Endodermal cell (in vitro differentiated cells): Measurements from ENCODE around the gene FLT3LG. TPM values are rescaled to one million over a fixed set of nuclear protein-coding genes. Genes with fewer than 3 reads are reported as not detected.
A peak's percentile ranks its signal among the peaks of the same experiment; 100 is the strongest.

Experiments used
- DNase-seq: peaks from one replicate; pipeline ENCODE4 v3.0.0-alpha.2; 2017
- H3K27ac ChIP-seq: 2 replicates; pipeline ENCODE4 v1.5.1; 2013; ENCODE audit warnings: mild to moderate bottlenecking, low read depth, low read length, moderate library complexity
- H3K27me3 ChIP-seq: 2 replicates; pipeline ENCODE4 v1.6.1; 2013; ENCODE audit warnings: mild to moderate bottlenecking, low read length, moderate library complexity; ENCODE audit not compliant: insufficient read depth, control insufficient read depth, poor library complexity, severe bottlenecking
- H3K36me3 ChIP-seq: 2 replicates; pipeline ENCODE4 v1.7.0; 2013; ENCODE audit warnings: mild to moderate bottlenecking, low read length, moderate library complexity; ENCODE audit not compliant: control insufficient read depth, insufficient read depth
- H3K4me1 ChIP-seq: one replicate; pipeline ENCODE4 v1.7.0; 2013; ENCODE audit warnings: low read length; ENCODE audit not compliant: control insufficient read depth, insufficient read depth
- H3K4me3 ChIP-seq: 2 replicates; pipeline ENCODE4 v1.5.1; 2013; ENCODE audit warnings: mild to moderate bottlenecking, low read length, moderate library complexity
- H3K9ac ChIP-seq: 2 replicates; pipeline ENCODE4 v1.6.1; 2013; ENCODE audit warnings: mild to moderate bottlenecking, low read length, moderate library complexity; ENCODE audit not compliant: poor library complexity, severe bottlenecking; ENCODE audit errors: extremely low read depth
- H3K9me3 ChIP-seq: 2 replicates; pipeline ENCODE4 v1.6.1; 2013; ENCODE audit warnings: mild to moderate bottlenecking, low read length, moderate library complexity; ENCODE audit not compliant: control insufficient read depth
- H3K27ac Mint-ChIP-seq: 2 replicates; pipeline ENCODE4 v1.8.0; 2020; ENCODE audit warnings: mixed read lengths
- H3K27me3 Mint-ChIP-seq: 2 replicates; pipeline ENCODE4 v1.8.0; 2021; ENCODE audit warnings: mild to moderate bottlenecking, mixed read lengths; ENCODE audit not compliant: insufficient read depth
- H3K36me3 Mint-ChIP-seq: 2 replicates; pipeline ENCODE4 v1.8.0; 2020; ENCODE audit warnings: low read depth, mixed read lengths
- H3K4me1 Mint-ChIP-seq: 2 replicates; pipeline ENCODE4 v1.8.0; 2020; ENCODE audit warnings: mixed read lengths
- H3K4me3 Mint-ChIP-seq: 2 replicates; pipeline ENCODE4 v1.8.0; 2020; ENCODE audit warnings: mild to moderate bottlenecking, moderate library complexity, mixed read lengths
- H3K9me3 Mint-ChIP-seq: 2 replicates; pipeline ENCODE4 v1.8.0; 2020; ENCODE audit warnings: mild to moderate bottlenecking, mixed read lengths
- CTCF ChIP-seq: fragments of 200-600 bp; sonication (generic); conservative IDR thresholded peaks from 2 replicates; pipeline ENCODE4 v1.5.0; 2021; ENCODE audit warnings: antibody characterized with exemption, mild to moderate bottlenecking
- WGBS, 2 experiments: methylation state at CpG; one replicate each; pipeline versions ENCODE4 v1.1.5 to v1.1.7; 2013; ENCODE audit warnings: missing lambda C conversion rate in 2 of 2, mixed read lengths in 1 of 2; ENCODE audit not compliant: insufficient coverage in 1 of 2, insufficient read length in 1 of 2; 5-methylcytosine and 5-hydroxymethylcytosine counted together
- total RNA-seq, 2 donors: library from RNA; stranded (reverse); fragmentation: NEBNext Ultra II Directional in 1 of 2; extraction: Animal tissue kit (Norgen Biotek cat#: 25700) in 1 of 2; gene quantifications; 2 replicates in 1 of 2; 3 replicates in 1 of 2; pipeline ENCODE4 v1.2.1, GENCODE V29; 2021

FLT3LG gene
- total RNA-seq, 2 donors from 2014 or later: 0.75 to 2.3 TPM

- Mint-ChIP-seq H3K4me3 (peak overlapping the region; percentile 94), H3K36me3 (peaks cover 39% of the 10 kb centered on the region), H3K27ac (peak overlapping the region; percentile 98), H3K27me3 (no peaks in the 10 kb centered on the region), H3K9me3 (peaks cover 2% of the 10 kb centered on the region), H3K4me1 (peaks cover 22% of the 10 kb centered on the region)
- Histone ChIP-seq H3K9ac (peak overlapping the region; percentile 99), H3K4me1 (peaks cover 12% of the 10 kb centered on the region), H3K4me3 (peak overlapping the region; percentile 99), H3K9me3 (no peaks in the 10 kb centered on the region), H3K27me3 (no peaks in the 10 kb centered on the region), H3K27ac (peak overlapping the region; percentile 92), H3K36me3 (peaks cover 41% of the 10 kb centered on the region)
- WGBS, 2 experiments: 48 to 73% methylated on average over 14 to 22 of the region's 22 CpGs
- TF ChIP-seq CTCF: no peak
- peak; percentile 79 for DNase-seq
Observed at GRCh38 chr19:49497047-49497788, 23.2 kb downstream of the FLT3LG start.

- Histone ChIP-seq H3K4me1 (peaks cover 12% of the 10 kb centered on the region), H3K9me3 (no peaks in the 10 kb centered on the region), H3K27me3 (no peaks in the 10 kb centered on the region), H3K27ac (no peak overlapping the region), H3K9ac (peak overlapping the region; percentile 41), H3K4me3 (peak overlapping the region; percentile 99), H3K36me3 (peaks cover 36% of the 10 kb centered on the region)
- H3K27ac Mint-ChIP-seq: peak overlapping the region; percentile 98
- H3K4me1 Mint-ChIP-seq: peaks cover 22% of the 10 kb centered on the region
- H3K27me3 Mint-ChIP-seq: no peaks in the 10 kb centered on the region
- H3K4me3 Mint-ChIP-seq: peak overlapping the region; percentile 94
- H3K9me3 Mint-ChIP-seq: peaks cover 2% of the 10 kb centered on the region
- TF ChIP-seq CTCF: no peak
- DNase-seq: no peak
- peaks cover 34% of the 10 kb centered on the region for H3K36me3 Mint-ChIP-seq
- WGBS, 2 experiments: 95 to 99% methylated on average over 12 of the region's 12 CpGs
Observed at GRCh38 chr19:49497789-49498103, 23.7 kb downstream of the FLT3LG start.

GRCh38 chr19:49498475-49498874 is 24.5 kb downstream of the FLT3LG start:
- Mint-ChIP-seq H3K36me3 (peaks cover 31% of the 10 kb centered on the region), H3K4me3 (peak overlapping the region; percentile 94), H3K9me3 (no peaks in the 10 kb centered on the region), H3K27ac (no peak overlapping the region), H3K27me3 (no peaks in the 10 kb centered on the region), H3K4me1 (peaks cover 22% of the 10 kb centered on the region)
- no peak for DNase-seq
- WGBS, 2 experiments: 98 to 100% methylated on average over 4 to 7 of the region's 7 CpGs
- H3K36me3 ChIP-seq: peaks cover 31% of the 10 kb centered on the region
- TF ChIP-seq CTCF: no peak
- no peak overlapping the region for H3K27ac ChIP-seq
- no peaks in the 10 kb centered on the region for H3K9me3 ChIP-seq
- H3K4me3 ChIP-seq: peak overlapping the region; percentile 99
- no peak overlapping the region for H3K9ac ChIP-seq
- no peaks in the 10 kb centered on the region for H3K27me3 ChIP-seq
- peaks cover 12% of the 10 kb centered on the region for H3K4me1 ChIP-seq
